ENCODE results near the gene SLC2A13. TPM values are rescaled to one million over a fixed set of nuclear protein-coding genes. Genes with fewer than 3 reads are reported as not detected.
"Not testable (repeated sequence)": the region's sequence is repeated elsewhere in the genome, so short reads cannot be mapped to it uniquely, and the experiment has no call there.

Gene SLC2A13
- total RNA-seq, 4 donors from 2014 or later, result 9.2 to 15.2 (median 13.9) TPM

DNA sequence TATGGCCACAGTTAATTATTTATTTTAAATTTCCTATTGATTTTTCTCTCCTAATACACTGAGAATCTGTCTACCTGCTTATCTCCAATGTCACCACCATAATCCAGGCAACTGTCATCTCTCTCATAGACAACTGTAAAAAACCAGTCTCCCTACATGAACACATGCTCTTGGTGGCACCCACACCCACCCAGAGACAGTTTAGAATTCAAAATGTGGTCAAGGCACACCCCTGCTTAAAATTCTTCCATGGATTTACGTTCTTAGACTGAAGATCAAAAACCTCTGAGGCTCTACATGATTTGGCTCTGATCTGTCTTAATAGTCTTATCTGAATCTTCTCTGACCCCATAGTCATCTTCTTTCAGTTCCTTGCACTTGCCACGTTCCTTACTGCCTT is 245.2 kb downstream of the SLC2A13 start:
- 80 to 85% methylated on average over 2 of the region's 2 CpGs for WGBS, 2 donors
- no peak overlapping the region for H3K4me3 ChIP-seq (ENCODE audit: low read depth, poor library complexity, severe bottlenecking)
- no peak for DNase-seq (ENCODE audit: low spot score in 2 of 2)
- TF ChIP-seq, protein P1, sequence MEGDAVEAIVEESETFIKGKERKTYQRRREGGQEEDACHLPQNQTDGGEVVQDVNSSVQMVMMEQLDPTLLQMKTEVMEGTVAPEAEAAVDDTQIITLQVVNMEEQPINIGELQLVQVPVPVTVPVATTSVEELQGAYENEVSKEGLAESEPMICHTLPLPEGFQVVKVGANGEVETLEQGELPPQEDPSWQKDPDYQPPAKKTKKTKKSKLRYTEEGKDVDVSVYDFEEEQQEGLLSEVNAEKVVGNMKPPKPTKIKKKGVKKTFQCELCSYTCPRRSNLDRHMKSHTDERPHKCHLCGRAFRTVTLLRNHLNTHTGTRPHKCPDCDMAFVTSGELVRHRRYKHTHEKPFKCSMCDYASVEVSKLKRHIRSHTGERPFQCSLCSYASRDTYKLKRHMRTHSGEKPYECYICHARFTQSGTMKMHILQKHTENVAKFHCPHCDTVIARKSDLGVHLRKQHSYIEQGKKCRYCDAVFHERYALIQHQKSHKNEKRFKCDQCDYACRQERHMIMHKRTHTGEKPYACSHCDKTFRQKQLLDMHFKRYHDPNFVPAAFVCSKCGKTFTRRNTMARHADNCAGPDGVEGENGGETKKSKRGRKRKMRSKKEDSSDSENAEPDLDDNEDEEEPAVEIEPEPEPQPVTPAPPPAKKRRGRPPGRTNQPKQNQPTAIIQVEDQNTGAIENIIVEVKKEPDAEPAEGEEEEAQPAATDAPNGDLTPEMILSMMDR (IDR thresholded peaks at IDR 0.05), result no peak
- no peak for TF ChIP-seq POLR2A (IDR thresholded peaks at IDR 0.05)
- intact Hi-C loops (cut with DNase I; ENCODE audit: low total_unique reads), result loop anchor here (2.0 kb wide), 1 partner anchor 20 kb away; no protein-coding TSS in a partner anchor

DNA sequence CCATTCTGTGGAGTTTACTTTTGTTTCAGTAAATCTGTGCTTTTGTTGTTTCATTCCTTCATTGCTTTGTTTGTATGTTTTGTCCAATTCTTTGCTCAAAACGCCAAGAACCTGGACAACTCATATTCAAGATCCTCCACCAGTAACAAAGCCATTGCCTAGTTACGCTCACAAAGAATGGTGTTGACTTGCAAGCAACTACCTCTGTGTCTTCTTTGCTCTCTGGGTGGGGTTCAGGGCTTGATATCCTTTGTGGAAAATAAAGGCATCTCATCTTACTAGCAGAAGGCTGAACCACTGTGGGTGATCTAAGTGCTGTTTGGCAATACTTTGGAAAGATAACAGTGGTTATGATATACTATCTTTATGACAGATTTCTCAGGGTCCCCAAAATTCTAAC is 252.9 kb downstream of the SLC2A13 start:
- no peak for TF ChIP-seq POLR2A (IDR thresholded peaks at IDR 0.05)
- TF ChIP-seq, protein P1 (IDR thresholded peaks at IDR 0.05), result no peak
- intact Hi-C loops (cut with DNase I; ENCODE audit: low total_unique reads), result no loop called here
- DNase-seq (ENCODE audit: low spot score in 2 of 2), result no peak
- WGBS, 2 donors, result 94 to 95% methylated on average over 2 of the region's 2 CpGs
- no peak overlapping the region for H3K4me3 ChIP-seq (ENCODE audit: low read depth, poor library complexity, severe bottlenecking)

DNA sequence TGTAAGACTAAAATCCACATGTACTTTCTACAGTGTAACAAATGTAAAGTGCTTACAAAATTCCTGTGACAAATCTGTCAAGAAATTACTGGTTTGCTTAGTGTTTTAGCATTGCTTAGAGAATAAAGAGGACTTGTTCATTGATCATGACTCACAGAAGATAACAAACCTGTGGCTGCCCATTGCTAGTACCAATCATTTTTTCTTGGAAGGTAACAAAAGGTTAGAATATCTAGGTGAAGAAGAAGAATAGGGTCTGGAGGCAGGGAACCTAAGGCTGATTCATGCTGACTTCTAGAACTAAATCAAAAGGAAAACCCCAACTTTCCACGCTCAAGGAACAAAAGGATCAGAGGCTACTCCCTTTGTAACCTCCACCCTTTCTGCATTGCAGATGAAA is 253.5 kb downstream of the SLC2A13 start:
- 93 to 97% methylated on average over 1 of the region's 1 CpG for WGBS, 2 donors
- intact Hi-C loops (cut with DNase I; ENCODE audit: low total_unique reads), result no loop called here
- no peak overlapping the region for H3K4me3 ChIP-seq (ENCODE audit: low read depth, poor library complexity, severe bottlenecking)
- DNase-seq (ENCODE audit: low spot score in 2 of 2), result no peak
- TF ChIP-seq, protein P1 (IDR thresholded peaks at IDR 0.05), result no peak
- no peak for TF ChIP-seq POLR2A (IDR thresholded peaks at IDR 0.05)

DNA sequence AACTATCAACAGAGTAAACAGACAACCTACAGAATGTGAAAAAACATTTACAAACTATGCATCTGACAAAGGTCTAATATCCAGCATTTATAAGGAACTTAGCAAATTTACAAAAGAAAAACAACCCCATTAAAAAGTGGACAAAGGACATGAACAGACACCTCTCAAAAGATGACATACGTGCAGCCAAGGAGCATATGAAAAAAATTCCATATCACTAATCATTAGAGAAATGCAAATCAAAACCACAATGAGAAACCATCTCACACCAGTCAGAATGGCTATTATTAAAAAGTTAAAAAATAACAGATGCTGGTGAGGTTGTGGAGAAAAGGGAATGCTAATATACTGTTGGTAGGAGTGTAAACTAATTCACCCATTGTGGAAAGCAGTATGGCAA is 257.7 kb downstream of the SLC2A13 start:
- 86 to 92% methylated on average over 1 of the region's 1 CpG for WGBS, 2 donors
- DNase-seq (ENCODE audit: low spot score in 2 of 2); intact Hi-C loops (cut with DNase I; ENCODE audit: low total_unique reads); H3K4me3 ChIP-seq (ENCODE audit: low read depth, poor library complexity, severe bottlenecking): not testable (repeated sequence)

DNA sequence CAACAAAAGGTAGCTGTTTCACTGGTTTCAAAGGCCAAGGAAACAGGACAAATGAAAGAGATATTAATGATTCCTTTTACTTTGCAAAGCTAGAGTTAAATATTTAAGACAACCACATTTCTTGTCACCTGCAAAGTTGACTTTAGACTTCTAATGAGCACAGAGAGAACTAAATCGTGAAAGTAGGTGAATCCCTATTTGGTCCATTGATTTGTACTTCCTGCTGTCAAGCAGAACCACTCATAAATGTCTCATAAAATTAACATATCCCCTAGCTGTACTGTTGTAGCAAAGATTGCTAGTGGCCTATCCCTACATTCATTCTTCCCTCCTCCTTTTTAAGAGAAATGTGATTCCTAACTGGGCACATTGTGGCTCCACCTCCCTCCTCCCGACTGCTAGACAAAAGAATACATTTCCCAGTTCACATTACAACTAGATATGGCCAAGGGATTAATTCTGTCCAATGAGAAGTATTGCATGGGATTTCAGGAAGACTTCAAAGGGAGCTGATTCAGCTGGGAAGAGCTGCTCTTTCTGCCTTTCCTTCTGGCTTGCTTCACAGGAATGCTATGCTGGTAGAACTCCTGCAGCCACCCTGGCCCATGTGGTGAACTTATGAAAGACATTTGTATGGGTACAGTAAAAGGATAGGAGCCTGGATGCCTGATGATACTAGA is 258.8 kb downstream of the SLC2A13 start:
- intact Hi-C loops (cut with DNase I; ENCODE audit: low total_unique reads), result no loop called here
- TF ChIP-seq POLR2A (IDR thresholded peaks at IDR 0.05), result no peak
- TF ChIP-seq, protein P1 (IDR thresholded peaks at IDR 0.05), result no peak
- DNase-seq (ENCODE audit: low spot score in 2 of 2), result no peak
- WGBS, 2 donors, result 51 to 66% methylated on average over 2 of the region's 2 CpGs
- no peak overlapping the region for H3K4me3 ChIP-seq (ENCODE audit: low read depth, poor library complexity, severe bottlenecking)

DNA sequence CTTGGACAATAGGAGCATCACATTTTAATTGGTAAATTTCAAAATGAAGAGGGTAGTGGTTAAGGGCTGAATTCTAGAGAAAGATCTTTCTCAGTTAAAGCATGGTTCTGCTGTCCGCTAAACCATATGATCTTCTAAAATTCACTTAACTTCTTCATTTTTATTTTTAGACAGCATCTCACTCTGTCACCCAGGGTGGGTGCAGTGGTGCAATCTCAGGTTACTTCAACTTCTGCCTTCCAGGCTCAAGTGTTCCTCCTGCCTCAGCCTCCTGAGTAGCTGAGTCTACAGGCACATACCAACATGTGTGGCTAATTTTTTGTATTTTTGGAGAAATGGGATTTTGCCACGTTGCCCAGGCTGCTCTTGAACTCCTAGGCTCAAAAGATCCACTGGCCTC is 259.6 kb downstream of the SLC2A13 start:
- no peak for DNase-seq (ENCODE audit: low spot score in 2 of 2)
- TF ChIP-seq, protein P1 (IDR thresholded peaks at IDR 0.05), result no peak
- no peak for TF ChIP-seq POLR2A (IDR thresholded peaks at IDR 0.05)
- H3K4me3 ChIP-seq (ENCODE audit: low read depth, poor library complexity, severe bottlenecking), result no peak overlapping the region
- intact Hi-C loops (cut with DNase I; ENCODE audit: low total_unique reads), result no loop called here
- WGBS, 2 donors, result 80 to 84% methylated on average over 2 of the region's 2 CpGs

All from lower leg skin (tissue), 4 donors.